ENCODE measurements around the gene ZNF366.

Gene ZNF366, protein sequence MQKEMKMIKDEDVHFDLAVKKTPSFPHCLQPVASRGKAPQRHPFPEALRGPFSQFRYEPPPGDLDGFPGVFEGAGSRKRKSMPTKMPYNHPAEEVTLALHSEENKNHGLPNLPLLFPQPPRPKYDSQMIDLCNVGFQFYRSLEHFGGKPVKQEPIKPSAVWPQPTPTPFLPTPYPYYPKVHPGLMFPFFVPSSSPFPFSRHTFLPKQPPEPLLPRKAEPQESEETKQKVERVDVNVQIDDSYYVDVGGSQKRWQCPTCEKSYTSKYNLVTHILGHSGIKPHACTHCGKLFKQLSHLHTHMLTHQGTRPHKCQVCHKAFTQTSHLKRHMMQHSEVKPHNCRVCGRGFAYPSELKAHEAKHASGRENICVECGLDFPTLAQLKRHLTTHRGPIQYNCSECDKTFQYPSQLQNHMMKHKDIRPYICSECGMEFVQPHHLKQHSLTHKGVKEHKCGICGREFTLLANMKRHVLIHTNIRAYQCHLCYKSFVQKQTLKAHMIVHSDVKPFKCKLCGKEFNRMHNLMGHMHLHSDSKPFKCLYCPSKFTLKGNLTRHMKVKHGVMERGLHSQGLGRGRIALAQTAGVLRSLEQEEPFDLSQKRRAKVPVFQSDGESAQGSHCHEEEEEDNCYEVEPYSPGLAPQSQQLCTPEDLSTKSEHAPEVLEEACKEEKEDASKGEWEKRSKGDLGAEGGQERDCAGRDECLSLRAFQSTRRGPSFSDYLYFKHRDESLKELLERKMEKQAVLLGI

DNA sequence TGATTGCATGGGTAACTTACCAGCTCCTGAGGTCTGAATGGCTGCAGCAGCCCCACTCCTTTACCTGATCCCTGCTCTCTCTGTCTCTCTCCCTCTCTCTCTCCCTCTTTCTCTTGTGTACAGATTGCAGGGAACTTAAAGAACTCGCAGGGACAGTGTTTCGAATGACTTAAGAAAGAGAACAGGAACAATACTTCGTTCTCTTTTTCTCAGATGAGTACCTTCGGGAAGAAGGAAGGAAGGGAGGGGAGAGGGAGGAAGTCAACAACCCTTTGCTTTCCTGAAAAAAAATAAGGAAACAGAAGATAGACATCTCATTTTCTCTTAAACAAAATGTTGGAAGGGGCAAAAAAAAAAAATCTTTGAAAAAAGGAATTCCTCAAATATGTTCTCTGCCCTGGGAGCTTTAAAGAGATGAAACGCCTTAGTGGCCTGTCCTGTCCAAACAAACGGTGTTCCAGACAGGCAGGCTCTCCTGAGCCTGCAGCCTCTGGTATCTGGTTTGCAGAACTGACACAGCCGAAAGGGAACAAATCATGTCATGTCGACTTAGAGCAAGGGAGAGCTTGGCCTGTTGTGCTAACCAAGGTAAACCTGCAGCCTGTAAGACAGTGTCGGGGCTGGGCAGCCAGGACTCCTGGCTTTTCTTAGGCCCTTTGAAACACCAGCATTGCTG lies at the start of gene ZNF366:
ZNF366 (minus strand) TSS at position 180 of the 676 bp plus-strand sequence. CDS start 45,914 bp downstream, outside the sequence.
- no peak for DNase-seq (ENCODE audit: low read depth)

DNA sequence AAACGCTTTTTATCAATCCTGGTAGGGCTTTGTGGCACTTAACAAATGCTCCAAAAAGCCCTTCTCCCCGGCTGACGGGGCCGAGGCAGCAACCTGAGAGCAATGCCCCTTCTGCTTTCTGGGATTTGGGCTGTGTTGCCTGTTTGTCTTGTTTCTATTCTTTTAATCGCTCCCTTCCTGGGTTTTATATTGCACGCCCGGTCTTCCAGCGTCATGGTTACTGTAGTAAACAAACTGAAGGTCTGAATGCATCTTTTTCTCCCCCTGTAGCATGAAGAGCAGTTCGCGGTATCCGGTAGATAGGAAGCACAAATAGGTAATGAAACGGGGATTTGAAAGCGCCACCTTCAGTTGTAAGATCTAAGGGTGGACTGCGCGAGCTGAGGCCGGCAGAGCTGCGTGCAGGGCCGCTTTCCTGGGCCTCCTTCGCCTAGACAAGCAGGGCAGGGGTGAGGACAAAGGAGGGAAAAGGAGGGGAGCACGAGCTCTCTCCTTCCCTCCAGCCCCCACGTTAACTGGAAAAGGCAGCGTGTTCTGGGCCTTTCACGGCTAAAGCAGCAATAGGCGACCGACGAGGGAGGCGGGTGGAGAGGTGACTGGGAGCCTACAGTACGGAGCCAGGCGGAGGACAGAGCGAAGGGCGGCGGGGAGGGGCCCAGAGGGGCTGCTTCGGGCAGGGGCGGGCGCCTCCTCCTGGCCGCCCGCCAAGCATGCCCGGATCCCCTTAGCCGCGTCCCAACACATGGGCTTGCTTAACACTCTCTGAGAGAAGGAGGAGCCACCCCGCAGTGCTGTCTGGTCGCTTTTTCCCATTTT lies 49.3 kb upstream of the ZNF366 start:
- DNase-seq (ENCODE audit: low read depth), result peak; percentile 28

DNA sequence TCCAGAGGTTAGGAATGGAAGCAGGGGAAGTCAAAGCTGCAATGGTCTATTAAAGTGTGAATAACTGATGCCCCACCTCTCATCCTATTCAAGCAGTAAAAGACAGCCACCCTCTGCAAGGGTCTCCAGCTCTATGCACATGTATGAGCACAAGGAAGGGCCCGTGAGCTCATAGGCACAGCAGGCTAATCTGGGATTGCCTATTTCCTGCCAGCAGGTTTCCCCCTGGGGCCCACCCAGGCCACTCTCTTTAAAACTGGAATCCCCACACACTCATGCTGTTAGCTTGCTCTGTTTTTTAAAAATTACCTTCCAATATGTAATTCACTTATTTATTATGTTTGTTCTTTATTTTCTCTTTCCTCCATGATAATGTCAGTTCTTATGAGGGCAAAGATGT lies 48.7 kb upstream of the ZNF366 start:
- no peak for DNase-seq (ENCODE audit: low read depth)

DNA sequence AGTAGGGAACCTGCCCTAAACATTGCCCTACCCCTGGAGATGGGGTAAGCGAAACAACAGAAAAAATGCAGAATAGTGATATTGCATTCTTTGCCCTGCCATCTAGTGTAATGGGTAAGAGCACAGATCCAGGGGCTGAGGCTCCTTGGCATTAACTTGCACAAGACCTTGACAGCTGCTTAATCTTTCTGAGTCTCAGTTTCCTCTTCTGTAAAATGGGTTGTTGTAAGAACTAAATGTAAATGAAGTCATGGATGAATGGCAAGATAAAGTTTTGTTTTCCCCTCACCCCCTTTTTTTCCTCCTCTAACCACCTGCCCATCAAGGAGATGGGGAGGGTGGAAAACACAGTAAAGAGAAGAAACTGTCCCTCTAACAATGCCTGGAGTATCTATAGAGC lies 47.7 kb upstream of the ZNF366 start:
- no peak for DNase-seq (ENCODE audit: low read depth)

DNA sequence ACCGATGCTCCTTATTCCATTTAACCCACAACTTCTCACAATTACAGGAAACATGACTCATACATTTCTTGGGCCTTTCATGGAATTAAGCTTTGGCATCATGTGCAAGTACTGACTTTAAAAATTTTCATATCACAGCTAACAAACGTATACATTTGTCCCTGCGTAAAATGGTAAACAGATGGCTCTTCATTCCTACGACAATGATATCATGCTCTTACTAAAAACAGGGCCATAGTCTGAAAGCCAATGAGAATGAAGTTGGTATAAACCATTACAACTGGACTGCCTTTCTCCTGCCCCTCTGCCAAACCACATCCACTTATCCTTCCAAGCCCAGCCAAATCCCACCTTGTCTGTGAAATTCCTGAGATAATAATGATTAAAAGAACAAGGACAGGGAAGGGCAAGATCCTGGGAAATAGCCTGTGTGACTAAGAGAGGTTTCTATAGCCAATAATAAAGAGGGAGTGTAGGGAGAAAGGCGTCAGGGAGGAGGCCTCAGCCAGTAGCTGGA lies 44.9 kb upstream of the ZNF366 start:
- peak; percentile 57 for DNase-seq (ENCODE audit: low read depth)

DNA sequence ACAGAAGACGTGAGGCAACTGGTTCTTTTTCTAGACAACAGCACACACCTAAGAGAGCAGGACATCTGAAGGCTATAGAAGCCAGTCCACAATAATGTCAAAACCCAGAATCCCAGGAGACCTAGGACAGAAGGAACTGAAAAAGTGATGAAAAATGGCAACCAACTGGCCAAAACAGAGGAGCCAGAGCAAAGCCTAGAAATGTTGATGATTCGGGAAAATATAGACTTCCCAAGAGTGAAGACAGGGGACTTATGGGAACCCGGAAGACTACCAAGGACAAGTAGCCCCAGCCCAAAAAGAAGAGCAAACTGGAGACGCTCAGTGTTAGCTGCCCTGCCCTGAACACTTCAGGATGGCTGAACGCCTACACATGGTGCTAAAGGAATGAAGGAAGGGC lies 43.4 kb upstream of the ZNF366 start:
- no peak for DNase-seq (ENCODE audit: low read depth)

DNA sequence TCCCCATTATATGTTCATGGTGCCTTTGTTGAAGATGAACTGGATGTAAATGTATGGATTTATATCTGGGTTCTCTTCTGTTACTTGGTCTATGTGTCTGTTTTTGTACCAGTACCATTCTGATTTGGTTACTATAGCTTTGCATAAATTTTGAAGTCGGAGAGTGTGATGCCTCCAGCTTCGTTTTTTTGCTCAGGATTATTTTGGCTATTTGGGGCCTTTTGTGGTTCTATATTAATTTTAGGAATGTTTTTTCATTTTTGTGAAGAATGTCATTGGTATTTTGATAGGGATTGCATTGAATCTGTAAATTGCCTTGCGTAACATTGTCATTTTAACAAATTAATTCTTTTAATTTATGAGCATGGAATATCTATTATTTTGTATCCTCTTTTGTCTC lies 36.6 kb upstream of the ZNF366 start:
- DNase-seq (ENCODE audit: low read depth), result no peak

DNA sequence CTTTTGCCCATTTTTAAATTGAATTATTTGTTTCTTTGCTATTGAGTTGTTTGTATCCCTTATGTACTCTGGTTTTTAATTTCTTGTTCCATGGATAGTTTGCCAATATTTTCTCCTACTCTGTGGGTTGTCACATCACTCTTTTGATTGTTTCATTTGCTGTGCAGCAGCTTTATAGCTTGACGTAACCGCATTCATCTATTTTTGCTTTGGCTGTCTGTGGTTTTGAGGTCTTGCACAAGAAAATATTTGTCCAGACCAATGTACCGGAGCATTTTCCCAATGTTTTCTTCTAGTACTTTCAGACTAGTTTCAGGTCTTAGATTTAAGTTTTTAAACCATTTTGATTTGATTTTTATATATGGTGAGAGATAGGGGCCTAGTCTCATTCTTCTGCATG lies 36.2 kb upstream of the ZNF366 start:
- peak; percentile 82 for DNase-seq (ENCODE audit: low read depth)

DNA sequence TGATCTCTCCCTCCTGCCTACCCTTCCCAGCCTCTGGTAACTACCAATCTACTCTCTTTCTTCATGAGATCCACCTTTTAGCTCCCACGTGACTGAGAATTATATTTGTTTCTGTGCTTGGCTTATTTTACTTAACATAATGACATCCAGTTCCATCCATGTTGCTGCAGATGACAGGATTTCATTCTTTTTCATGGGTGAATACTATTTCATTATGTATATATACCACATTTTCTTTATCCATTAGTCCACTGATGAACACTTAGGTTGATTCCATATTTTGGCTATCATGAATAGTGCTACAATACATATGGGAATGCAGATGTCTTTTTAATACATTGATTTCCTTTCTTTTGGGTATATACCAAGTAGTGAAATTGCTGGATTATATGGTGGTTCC lies 35.5 kb upstream of the ZNF366 start:
- DNase-seq (ENCODE audit: low read depth), result no peak

DNA sequence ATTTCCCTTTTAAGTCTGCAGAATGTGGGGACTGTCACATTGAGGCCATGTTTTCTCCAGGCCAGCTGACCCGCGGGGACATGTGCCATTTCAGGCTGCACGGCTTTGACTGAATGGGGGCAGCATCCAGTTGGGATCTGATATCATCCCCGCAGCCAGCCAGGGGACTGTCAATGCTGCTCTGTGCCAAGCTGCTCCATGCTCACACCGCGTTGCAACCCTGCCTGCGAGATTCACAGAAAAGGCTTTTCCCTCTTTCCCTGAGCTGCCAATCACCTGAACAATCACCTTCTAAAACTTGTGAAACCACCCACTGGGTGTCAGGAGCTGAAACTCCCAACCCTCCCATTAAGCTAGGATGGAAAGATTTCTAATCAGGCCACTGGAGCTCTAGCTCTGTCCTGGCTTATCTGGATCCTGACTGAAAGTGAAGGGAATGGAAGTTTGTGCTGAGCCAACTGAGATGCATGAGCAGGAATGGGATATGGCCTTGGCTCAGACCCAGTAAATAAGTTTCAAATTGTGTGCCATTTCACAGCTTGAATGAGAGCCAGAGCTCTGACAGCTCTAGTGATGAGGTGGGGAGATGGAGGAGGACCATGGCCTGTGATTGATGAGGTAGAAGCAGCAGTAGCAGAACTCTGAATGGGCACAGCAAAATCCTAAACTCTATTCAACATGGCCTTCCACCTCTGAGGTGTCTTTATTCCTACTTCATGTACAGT lies 34.5 kb upstream of the ZNF366 start:
- no peak for DNase-seq (ENCODE audit: low read depth)

DNA sequence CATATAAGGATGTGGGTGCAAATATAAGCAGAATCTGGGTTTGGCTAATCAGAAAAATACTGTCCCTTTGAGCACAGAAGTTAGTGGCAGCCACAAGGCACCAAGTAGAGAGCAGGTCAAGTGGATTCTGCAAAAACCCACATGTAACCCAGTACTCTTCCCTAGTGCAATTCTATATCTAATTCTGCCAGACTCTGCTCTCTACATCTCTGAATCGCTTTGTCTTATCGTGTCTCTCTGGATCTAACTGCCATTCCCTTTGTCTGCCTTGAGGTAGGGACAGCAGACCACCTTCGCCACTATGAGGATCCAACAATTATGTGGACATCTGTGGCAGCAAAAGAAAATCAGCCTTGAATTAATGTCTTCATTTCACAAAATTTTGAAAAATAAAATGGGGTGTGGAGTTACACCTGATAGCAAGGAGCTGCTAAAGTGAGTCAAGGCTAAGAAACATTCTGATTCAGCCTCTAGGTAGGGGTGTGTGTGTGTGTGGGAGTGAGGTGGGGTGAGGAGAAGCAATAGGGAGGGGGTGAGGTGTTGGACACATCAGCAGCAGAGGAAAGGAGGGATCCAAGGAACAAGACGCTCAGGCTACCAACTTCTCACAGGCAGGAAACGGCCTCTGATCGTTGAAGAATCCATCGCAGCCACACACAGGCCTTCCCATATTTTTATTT lies 33.7 kb upstream of the ZNF366 start:
- DNase-seq (ENCODE audit: low read depth), result no peak

DNA sequence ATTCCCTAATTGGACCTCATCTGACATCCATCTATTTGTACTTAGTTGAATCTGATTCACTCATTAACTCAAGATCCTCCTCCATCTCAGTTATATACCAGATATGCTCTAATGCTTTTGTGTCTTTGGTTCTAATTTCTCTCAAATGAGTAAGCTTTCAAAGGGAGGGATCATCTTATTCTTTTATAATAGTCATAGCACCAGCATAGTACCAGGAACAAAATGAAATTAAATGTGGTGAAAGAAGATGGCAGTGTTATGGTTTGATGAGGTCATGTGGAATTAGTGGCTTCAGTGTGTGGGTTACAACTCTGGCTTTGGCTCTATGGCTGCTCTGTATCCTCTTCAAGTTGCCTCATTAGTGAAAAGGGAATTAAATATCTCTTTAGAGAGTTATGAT lies 32.5 kb upstream of the ZNF366 start:
- no peak for DNase-seq (ENCODE audit: low read depth)

DNA sequence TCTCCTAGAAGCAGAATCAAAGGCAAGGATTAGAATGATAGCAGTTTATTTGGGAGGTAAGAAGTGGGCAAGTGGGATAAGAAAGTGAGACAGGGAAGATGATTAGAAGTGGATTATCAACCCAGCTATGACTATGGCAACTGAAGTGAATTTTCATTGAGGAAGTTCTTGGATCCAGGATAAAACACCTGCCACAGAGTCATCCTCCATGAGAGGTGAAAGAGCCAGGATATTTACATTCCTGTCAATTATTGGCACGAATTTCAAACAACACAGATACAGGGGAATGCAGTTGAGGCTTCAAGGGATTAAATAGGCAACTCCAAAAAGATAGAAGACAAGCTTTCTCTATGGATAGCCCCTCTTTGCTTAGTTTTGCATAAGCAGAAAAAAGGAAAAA lies 31.8 kb upstream of the ZNF366 start:
- no peak for DNase-seq (ENCODE audit: low read depth)

DNA sequence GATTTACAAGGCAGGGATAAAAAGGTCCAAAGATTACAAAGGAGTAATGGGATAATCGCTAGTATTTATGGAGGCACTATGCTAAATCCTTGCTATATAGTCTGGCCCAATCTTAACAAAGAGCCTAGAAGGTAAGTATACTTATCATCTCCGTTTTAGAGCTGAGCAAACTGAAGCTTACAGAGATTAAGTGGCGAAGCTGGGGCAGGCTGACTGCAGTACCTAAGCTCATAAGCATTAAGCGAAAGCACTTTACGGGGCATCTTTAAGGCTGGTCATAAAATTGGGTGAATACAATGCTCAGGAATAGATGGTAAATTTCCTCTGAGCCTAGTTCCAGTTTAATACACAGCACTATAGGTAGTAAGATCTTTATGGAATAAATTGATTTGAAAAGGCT lies 30.0 kb upstream of the ZNF366 start:
- DNase-seq (ENCODE audit: low read depth), result no peak

DNA sequence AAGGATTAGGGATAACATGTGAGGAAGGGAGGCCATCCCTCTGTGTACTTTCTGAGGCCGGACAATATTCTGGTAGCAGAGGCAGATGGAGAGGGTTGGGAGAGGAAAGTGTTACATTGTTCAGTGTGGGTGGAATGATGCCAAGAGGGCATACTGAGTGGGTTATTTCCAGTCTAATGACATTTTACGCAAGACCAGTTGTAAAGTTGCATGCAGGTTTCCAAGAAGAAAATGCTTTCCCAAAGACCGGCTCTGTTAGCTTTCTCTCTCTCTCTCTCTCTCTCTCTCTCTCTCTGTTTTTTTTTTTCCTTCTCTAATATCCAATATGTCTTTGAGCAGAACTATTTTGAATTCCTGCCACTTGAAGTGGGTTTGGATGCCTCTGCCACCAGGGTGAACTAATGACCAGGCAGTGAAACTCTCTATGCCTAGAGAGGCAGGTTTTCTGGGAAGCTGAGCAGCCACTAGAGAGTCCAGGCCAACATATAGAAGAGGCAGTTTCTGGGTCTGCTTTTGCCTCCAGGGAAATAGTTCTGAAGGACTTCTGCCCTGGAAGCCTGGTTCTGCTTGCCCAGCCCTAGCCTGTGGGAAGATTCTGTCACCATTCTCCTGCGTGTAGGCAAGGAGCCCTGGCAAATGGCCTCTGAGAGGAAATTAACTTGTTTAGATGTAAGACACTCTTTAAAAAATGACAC lies 24.4 kb upstream of the ZNF366 start:
- peak; percentile 46 for DNase-seq (ENCODE audit: low read depth)

DNA sequence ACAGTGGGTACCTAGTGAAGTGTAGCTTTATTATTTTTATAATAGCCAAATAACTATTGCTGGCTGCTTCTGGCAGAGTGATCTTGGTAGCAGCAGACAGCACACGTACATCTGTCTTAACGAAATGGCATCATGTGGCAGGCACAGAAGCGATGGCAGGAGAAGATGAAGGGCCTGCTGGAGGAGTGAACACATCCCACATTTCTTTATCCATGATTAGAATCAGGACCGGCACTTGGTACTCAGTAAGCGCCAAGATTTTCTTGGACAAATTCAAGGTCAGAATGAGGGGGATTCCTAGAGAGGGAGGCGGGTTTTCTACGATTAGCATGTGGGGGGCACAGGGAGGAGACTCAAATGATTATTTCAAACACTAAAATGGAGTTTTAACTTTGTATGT lies 23.0 kb upstream of the ZNF366 start:
- DNase-seq (ENCODE audit: low read depth), result no peak

DNA sequence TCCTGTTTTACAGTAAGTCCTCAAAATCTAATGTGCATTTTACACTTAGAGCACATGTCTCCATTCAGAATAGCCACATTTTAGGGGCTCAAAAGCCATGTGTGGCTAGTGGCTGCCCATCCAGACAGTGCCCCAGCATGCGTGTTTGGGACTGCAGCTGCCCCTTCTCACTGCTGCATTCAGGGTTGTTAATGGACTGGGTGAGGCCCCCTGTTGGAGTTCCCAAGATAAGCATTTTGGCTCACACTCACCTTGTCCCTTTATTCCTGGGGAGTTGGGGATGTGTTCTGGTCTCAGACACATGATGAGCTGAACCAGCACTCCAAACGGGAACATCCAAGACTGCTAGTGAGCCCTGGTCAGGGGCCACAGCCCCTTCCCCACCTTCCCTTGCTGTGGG lies 22.2 kb upstream of the ZNF366 start:
- no peak for DNase-seq (ENCODE audit: low read depth)

DNA sequence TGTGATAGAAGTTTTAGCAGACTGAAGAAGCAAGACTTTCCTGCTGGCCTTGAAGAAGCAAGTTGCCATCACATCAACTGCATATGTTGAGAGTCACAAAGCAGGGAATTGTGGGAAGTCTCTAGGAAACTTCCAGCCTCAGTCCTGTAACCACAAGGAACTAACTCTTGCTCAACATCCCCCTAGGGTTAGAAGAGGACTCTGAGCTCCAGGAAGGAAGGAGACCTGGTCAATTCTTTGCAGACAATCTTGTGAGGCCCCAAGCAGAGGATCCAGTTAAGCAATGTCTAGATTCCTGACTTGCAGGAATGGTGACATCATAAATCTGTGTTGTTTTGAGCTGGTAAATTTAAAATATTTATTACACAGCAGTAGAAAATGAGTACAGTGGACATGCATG lies 18.6 kb upstream of the ZNF366 start:
- peak; percentile 92 for DNase-seq (ENCODE audit: low read depth)

DNA sequence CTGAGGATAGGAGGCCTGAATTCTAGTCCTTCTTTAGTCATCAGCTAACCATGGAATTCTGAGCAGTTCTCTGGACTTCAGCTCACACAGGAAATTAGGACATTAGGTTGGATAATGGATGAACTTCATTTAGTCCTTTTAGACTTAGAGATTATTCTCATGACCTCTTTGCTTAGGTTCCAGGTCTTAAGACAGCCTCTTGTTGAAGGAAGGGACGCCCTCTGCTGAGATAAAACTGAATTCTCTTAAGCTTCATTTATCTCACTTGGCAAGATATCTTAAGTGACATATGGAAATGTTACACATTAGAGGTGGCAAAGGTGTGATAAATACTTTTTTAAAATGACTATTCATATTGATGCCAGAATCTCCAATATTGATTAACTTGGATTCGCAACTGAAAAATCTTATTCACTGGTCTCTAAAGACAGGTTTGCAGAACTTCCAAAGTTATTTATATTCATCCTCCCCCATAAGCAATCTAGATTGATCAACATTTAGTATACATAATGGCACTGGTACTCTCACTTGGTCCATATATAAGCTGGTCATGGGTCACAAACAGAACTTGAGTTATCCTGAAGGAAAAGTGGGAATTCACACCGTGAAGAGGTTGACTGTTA lies 16.9 kb upstream of the ZNF366 start:
- peak; percentile 59 for DNase-seq (ENCODE audit: low read depth)

DNA sequence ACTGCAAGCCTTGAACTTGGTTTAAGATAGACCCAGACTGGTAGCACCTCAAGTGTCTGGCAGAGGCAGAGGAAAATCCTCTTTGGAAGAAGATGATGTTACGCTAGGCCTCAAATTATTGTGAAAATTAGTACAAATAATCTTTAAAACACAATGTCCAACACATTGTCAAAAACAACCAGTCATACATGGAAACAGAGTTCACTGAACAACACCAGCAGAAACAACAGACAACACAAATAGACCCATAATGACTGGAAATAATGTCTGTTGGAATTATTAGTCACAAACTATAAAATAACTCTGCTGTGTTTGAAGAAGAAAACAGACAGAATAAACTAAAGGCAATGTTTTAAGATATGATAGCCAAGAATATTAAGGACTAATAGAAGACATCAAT lies 15.4 kb upstream of the ZNF366 start:
- DNase-seq (ENCODE audit: low read depth), result no peak
